Lung (tissue), 12 donors: ENCODE results near the gene FAM168A. TPM values are rescaled to one million over a fixed set of nuclear protein-coding genes. Genes with fewer than 3 reads are reported as not detected.

ENCODE experiments used
- ATAC-seq: fragments of 200-7000 bp; cut with Tn5 transposase; one replicate; pipeline ENCODE4 v1.9.1; 2020; ENCODE audit warnings: moderate number of reproducible peaks; ENCODE audit not compliant: insufficient read depth, low FRiP score
- DNase-seq, 3 donors: peaks; one replicate each; pipeline ENCODE4 v3.0.0-alpha.2; 2013 to 2017
- H3K27ac ChIP-seq, 2 donors: one replicate each; pipeline ENCODE4 v1.5.1; 2013; ENCODE audit warnings: mild to moderate bottlenecking in 2 of 2, moderate library complexity in 2 of 2, control low read depth in 1 of 2, inconsistent platforms in 1 of 2, low read depth in 1 of 2, low read length in 1 of 2
- H3K27me3 ChIP-seq, 3 donors: one replicate each; pipeline ENCODE4 v1.5.1; 2013; ENCODE audit warnings: low read length in 2 of 3; ENCODE audit not compliant: control insufficient read depth in 3 of 3, insufficient read depth in 3 of 3
- H3K36me3 ChIP-seq, 4 donors: one replicate each; pipeline ENCODE4 v1.5.1; 2013; ENCODE audit warnings: low read length in 4 of 4, mild to moderate bottlenecking in 1 of 4, moderate library complexity in 1 of 4; ENCODE audit not compliant: control insufficient read depth in 4 of 4, insufficient read depth in 4 of 4
- H3K4me1 ChIP-seq, 5 donors: one replicate each; pipeline ENCODE4 v1.5.1; 2013; ENCODE audit warnings: low read length in 5 of 5, mild to moderate bottlenecking in 2 of 5, moderate library complexity in 1 of 5; ENCODE audit not compliant: control insufficient read depth in 5 of 5, insufficient read depth in 5 of 5
- H3K4me3 ChIP-seq: one replicate; pipeline ENCODE4 v1.5.1; 2013; ENCODE audit warnings: mild to moderate bottlenecking, control low read depth, moderate library complexity
- H3K9ac ChIP-seq, 2 donors: one replicate each; pipeline ENCODE4 v1.5.1; 2013; ENCODE audit warnings: low read length in 2 of 2, control low read depth in 1 of 2; ENCODE audit not compliant: insufficient read depth in 1 of 2
- H3K9me3 ChIP-seq, 4 donors: one replicate each; pipeline ENCODE4 v1.5.1; 2013; ENCODE audit warnings: low read length in 3 of 4, mild to moderate bottlenecking in 1 of 4, moderate library complexity in 1 of 4; ENCODE audit not compliant: control insufficient read depth in 4 of 4, insufficient read depth in 3 of 4
- WGBS, 2 donors: extraction: QIAGEN DNeasy Blood & Tissue Kit; methylation state at CpG; one replicate each; pipeline ENCODE4 v1.1.7; 2013; 5-methylcytosine and 5-hydroxymethylcytosine counted together
- polyA plus RNA-seq, 2 donors: library from polyadenylated mRNA; stranded (reverse); fragments of 200-250 nt; gene quantifications; one replicate each; pipeline ENCODE4 v1.2.1, GENCODE V29; 2013
- total RNA-seq, 2 donors: library from RNA; depleted of rRNA in 1 of 2; stranded (reverse); fragments of >200 nt in 1 of 2; gene quantifications; one replicate each; pipeline ENCODE4 v1.2.1, GENCODE V29; 2014 to 2021
- TF ChIP-seq, protein P1 (sequence below): IDR thresholded peaks from 2 replicates; pipeline ENCODE4 v1.5.1; 2012; ENCODE audit warnings: mild to moderate bottlenecking; ENCODE audit errors: control extremely low read depth, extremely low read depth
- donor health status: control.
- donor health status: control.
- donor health status: Bipolar disorder and iron deficiency.
- donor health status: healthy.
- donor health status: DM: yes; HTN: yes; CAD: no.

FAM168A gene
- total and polyA plus RNA-seq, 4 donors, result 6.7 to 25.5 (median 17.1) TPM

DNA sequence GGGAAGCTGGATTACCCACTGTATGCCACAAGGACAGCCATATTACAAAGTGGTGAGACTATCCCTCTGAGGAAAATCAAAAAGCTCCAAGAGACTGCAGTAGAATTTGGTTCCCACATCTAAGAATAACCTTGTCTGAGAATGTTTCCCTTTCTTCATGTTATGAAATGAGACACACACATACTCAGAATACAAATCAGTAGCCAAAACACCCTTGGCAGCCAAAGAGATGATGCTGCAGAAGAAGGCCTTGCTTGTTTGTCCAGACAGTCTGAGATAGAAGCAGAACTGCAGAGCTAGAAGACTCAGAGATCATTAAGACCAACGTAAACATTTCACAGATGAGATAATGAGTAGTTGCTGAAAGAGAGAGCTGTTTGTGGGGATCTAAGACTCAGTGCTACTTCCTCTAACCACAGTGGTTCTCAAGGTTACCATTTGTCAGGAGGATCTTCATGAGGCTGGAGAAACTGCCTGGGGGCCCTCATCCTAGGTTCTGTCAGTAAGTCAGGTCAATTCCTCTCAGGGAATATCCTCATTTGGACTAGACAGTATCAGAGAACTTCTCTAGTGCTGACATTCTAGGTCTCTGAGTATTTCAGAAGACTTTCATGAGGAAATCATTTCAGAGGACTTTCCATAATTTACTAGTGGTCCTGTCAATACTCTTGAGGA, 182.8 kb downstream of the FAM168A start:
- no peak overlapping the region for H3K9ac ChIP-seq
- H3K27ac ChIP-seq, result peak overlapping the region in 1 of 2 donors; percentile 45
- no peak for ATAC-seq
- DNase-seq, result peak in 1 of 3 donors; percentile 35
- peaks cover 0 to 9% (median 0%) of the 10 kb centered on the region in 5 donors for H3K4me1 ChIP-seq
- WGBS, 2 donors, result 20 to 53% methylated on average over 1 of the region's 1 CpG
- peaks cover 3 to 6% (median 5%) of the 10 kb centered on the region in 4 donors for H3K36me3 ChIP-seq
- H3K4me3 ChIP-seq, result no peak overlapping the region
- TF ChIP-seq, protein P1, sequence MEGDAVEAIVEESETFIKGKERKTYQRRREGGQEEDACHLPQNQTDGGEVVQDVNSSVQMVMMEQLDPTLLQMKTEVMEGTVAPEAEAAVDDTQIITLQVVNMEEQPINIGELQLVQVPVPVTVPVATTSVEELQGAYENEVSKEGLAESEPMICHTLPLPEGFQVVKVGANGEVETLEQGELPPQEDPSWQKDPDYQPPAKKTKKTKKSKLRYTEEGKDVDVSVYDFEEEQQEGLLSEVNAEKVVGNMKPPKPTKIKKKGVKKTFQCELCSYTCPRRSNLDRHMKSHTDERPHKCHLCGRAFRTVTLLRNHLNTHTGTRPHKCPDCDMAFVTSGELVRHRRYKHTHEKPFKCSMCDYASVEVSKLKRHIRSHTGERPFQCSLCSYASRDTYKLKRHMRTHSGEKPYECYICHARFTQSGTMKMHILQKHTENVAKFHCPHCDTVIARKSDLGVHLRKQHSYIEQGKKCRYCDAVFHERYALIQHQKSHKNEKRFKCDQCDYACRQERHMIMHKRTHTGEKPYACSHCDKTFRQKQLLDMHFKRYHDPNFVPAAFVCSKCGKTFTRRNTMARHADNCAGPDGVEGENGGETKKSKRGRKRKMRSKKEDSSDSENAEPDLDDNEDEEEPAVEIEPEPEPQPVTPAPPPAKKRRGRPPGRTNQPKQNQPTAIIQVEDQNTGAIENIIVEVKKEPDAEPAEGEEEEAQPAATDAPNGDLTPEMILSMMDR, result no peak
- no peaks in the 10 kb centered on the region for H3K27me3 ChIP-seq
- no peaks in the 10 kb centered on the region for H3K9me3 ChIP-seq

DNA sequence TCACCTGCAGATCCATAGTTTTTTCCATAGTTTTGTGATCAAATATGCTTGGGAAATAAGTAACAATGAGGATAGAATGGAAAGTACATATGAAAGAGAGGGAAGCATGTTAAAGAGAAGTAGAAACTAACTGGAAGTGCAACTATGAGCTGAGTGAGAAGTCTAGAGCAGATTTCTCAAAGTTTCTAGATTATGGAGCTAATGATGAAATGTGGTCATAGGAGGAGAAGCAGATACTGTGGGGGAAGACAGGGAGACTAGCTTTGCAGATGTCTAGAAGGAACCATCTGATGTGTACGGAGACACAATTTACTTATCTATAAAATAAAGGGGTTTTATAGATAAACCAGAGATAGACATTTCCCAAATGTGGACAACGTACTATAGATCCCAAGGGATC, 184.7 kb downstream of the FAM168A start:
- no peak overlapping the region for H3K4me3 ChIP-seq
- H3K9me3 ChIP-seq, result no peaks in the 10 kb centered on the region
- no peak for DNase-seq
- TF ChIP-seq, protein P1, result no peak
- no peak for ATAC-seq
- H3K9ac ChIP-seq, result no peak overlapping the region
- WGBS, 2 donors, result 78 to 92% methylated on average over 2 of the region's 2 CpGs
- peaks cover 0 to 9% (median 0%) of the 10 kb centered on the region in 5 donors for H3K4me1 ChIP-seq
- peaks cover 6 to 16% (median 13%) of the 10 kb centered on the region in 4 donors for H3K36me3 ChIP-seq
- H3K27me3 ChIP-seq, result no peaks in the 10 kb centered on the region
- no peak overlapping the region for H3K27ac ChIP-seq

DNA sequence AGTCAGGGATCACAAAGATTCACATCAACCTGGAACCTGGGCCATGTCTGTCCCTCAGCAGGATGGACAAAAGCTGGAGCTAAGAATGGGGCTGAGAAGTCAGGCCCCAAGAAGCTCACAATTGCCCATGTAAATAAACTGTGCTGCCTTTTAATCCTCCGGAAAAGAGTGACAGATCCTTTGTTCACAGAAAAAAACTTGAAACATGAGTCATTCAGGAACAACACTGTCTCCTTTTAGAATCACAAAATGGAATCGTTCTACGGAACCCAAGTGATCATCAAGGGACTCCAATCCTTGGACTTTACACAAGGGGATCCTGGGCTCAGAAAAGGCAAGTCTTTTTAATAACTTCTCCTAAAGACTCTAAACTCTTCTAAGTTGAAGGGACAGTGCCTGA, 185.6 kb downstream of the FAM168A start:
- Histone ChIP-seq H3K36me3 (peaks cover 6 to 19% (median 15%) of the 10 kb centered on the region in 4 donors), H3K9ac (no peak overlapping the region), H3K27ac (no peak overlapping the region), H3K4me1 (peaks cover 0 to 9% (median 0%) of the 10 kb centered on the region in 5 donors), H3K27me3 (no peaks in the 10 kb centered on the region), H3K9me3 (no peaks in the 10 kb centered on the region), H3K4me3 (no peak overlapping the region)
- WGBS, 2 donors, result 67 to 85% methylated on average over 3 of the region's 3 CpGs
- TF ChIP-seq, protein P1, result no peak
- DNase-seq (no peak), ATAC-seq (no peak)
